Stimulated activated CD4-positive, alpha-beta T cell treated with anti-CD3 and anti-CD28 coated beads, Interleukin-12 subunit alpha, Interleukin-12 subunit beta, amount 100 ng/mL, for 48 hours (primary cell): ENCODE measurements around the gene CCL1.

Experiments
- DNase-seq, 3 donors: peaks; one replicate each; pipeline ENCODE4 v3.0.0-alpha.2; 2020; ENCODE audit warnings: low read depth in 2 of 3, low spot score in 1 of 3

Gene CCL1, protein sequence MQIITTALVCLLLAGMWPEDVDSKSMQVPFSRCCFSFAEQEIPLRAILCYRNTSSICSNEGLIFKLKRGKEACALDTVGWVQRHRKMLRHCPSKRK

DNA sequence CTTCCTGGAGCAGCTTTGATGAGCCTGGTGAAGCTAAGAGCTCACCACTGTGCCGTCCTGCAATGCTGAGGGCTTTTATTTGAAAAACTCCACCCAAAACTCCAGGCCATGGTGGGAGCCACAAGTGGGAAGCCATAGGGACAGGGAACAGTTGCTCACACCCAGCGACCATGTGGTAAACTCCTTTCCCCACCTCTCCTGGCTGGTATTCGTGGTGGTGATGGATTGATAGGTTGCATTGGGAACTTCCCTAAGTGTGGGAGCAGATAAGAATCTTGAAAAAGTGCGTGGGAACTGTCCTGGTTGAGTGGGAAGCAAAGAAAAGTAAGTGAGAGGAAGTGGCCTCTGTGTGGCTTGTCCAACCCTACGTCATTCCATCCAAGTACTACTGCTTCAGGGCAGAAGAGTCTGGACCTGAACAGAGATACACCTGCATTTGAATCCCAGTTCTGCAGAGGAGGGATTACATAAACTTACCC, at the start of gene CCL1:
Gene CCL1, minus strand, starts transcription at position 51 of the 479 bp plus-strand sequence. CDS start 72 bp downstream, outside the sequence.
- DNase-seq: no peak

DNA sequence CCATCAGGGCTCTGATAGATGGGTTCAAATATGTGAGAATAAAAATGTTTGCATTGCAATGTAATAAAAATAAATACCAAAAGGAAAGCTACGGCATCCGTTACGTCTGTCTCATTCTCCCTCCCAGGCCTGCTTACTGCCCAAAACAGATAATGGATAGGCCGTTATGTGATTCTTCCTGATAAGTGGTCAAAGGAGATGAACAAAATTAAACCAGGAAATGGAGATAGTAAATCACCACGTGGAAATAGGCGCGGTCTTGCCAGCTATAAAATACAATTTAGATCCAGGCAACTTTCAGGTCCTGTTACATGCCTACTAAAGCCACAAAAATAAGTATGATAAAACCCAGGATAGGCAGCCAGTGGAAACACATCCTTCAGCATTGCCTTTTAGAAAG, 49.5 kb upstream of the CCL1 start:
- DNase-seq: no peak

DNA sequence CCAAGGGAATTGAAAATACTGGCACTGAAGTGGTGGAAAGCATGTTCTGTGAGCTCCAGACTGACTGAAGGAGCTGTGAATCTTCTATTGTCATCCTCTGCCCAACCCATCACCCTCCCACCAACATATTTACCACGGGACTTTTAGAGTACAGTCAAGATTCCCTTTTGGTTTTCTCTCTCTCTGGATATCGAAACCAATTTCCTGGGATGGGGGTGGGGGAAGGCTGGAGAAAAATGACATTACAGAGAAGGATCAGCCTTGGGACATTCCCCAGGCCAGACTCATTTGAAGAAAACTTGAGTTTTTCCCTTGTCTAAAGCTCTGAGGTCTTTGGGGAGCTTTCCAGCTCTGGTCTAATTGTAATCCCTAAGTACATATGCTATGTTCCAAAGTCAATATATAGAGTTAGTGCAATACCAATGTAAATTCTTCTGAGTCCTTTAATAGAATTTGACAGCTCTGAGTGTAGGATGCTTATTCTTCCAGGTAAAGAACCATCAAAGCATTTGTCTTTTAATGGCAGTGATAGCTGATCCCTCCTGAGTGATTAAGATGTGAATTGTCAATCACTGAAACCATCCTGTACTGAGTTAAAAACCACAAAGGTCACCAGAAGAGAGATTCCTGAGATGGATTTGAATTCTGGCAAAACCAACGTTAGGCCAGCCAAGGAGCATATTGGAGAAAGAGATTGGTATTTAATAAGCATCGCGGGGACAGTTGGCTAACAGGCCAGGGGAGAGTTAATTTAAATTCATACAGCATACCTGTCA, 48.8 kb upstream of the CCL1 start:
- no peak for DNase-seq

DNA sequence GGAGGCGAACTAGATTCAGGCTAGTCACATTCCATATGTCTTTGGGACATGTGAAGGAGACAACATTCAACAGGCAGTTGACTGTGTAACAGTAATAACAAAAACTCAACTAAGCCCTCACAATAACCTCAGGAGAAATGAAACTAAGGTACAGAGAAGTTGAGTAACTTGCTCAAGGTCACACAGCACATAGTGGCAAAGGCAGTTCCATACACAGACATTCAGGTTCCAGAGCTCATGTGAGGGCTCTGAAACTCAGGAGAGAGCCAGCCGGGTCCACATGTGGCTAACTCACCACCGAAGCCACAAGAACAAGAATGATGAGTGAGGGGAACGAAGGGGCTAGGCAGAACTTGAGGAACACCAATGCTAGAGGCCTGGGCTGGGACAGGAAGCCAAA, 46.3 kb upstream of the CCL1 start:
- DNase-seq: no peak

DNA sequence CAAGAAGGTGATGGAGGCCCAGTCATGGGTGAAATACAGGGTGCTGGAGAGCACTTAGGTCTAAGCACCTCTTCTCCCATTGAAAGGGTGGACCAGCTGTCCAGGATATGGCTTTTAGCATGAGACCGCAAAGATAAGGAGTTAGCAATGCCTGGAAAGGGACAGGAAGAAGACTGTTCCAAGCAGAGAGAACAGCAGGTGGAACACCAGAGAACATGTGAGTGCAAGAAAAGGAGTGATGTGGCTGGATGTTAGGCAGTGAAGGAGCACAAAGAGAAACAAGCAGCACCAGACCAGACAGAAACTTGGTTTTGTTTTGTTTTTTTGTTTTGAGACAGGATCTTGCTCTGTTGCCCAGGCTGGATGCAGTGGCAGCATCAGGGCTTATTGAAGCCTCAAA, 45.4 kb upstream of the CCL1 start:
- DNase-seq: no peak

DNA sequence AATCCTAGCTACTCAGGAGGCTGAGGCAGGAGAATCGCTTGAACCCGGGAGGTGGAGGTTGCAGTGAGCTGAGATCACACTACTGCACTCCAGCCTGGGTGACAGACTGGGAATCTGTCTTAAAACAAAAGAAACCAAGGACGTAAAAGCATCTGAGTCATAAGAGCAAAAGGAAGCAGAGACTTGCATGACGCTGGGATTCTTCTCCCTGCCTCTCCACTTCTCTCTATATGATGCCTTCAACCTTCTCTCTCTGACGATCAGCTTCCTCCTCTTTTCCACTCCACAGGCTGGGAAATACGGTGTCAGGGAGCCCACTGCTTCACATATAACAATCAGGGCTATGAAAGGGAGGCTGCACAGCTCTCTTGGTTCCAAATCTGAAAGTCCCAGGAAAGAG, 43.2 kb upstream of the CCL1 start:
- DNase-seq: no peak

DNA sequence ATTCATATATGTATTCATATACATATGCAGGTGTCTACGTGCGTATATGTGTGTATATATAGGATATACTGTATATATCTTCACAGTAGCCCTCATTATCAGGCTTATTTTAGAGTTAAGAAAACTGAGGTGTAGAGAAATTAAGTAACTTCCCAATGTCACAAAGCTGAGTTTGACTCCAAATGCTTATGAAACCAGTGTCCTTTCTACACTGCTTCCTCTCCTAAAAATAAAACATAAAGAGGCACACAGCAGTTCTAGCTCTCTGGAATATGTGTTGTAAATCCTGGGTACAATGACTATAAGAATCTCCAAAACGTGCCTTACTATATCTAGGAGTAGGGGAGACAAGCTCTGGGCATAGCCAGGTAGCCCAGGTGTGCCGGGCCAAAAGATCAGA, 40.0 kb upstream of the CCL1 start:
- DNase-seq: no peak

DNA sequence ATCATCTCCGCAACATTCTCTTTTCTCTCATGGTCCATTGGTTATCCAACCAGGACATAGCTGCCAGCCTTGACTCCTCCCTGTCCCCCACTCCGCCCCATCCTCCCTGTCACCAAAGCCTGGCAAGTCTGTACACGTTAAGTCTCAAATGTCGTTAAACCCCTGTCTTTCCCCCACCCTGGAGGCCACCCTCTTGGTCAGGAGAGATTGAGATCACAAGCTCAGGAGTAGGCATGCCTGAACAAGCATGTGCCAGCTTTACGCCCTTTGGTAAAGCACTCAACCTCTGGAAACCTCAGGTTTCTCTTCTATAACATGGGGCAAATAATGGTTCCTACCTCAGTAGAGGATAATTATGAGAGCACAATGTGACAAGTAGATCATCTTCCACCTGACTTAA, 38.1 kb upstream of the CCL1 start:
- DNase-seq: no peak

DNA sequence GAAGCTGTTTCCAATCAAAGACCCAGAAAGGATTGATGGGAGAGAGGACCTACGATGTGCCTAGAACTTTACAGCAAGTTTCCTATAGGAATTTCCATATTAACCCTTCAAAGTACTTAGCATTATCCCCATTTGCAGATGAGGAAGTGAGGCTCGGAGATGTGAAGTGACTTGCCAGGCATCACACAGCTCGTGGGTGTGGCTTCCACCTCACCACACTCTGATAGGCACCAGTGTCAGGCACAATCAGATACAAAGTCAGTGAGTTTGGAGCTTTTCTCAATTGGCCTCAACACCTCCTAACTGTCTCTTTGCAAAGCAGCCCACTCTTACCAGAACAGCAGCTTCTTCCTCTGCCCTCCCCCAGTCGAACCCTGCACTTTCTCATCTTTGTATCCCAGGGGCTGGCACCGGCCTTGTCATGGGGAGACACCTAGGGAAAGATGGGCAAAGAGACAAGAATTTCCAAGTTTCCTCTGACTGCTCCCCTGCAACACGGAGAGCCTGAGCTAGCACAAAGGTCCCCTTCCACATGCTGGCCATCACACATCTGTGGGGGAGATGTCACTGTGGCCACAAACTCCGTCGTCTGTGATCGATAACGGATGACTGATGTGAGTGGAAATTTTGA, 37.4 kb upstream of the CCL1 start:
- DNase-seq: no peak

DNA sequence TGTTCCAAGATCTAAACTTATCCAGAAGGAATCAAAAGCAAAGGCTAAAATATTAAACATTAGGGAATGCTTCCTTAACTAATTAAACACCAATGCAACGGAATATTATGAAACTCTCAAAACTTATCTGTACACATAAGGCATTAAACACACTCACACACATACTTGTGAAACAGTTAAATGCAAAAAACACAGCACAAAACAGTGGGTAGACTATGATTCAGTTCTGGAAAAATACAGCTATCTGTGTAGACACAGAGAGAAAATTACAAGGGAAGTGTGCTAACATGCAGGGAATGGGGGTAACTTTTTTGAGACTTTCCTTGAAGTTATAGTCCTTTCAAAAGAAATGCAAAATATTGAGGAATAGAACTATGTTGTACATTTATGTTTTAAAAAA, 36.7 kb upstream of the CCL1 start:
- no peak for DNase-seq

DNA sequence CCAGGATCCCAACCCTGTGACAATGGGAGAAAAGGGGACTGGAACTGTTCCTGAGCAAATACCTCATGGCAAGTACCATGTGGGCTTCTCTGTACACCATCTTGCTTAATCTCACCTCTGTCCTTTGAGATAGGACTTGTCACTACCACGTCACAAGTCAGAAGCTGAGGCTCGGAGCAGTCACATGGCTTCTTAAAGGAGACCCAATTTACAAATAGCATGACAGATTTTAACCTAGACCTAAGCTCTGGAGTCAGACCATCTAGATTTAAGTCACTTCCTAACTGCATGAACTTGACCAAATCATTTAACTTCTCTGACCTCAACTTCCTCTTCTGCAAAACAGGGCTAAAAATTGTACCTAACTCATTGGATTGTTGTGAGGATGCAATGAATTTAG, 36.0 kb upstream of the CCL1 start:
- DNase-seq: no peak

DNA sequence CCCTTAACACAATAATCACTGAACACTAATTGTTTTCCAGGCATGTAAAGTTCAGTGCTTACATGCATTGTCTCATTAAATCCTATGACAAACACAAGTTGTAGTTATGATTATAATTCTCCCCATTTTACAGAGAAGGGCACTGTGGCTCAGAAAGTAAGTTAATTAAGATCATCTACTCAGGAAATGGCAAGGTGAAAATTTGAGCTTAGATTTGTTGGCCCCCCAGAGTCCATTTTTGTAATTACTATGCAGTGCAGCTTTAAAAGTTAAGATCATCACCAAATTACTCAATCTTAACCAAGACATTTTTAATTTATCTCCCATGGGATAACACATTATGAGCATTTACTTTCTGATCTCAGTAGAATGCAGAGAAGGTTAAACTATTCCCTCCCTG, 34.2 kb upstream of the CCL1 start:
- no peak for DNase-seq

DNA sequence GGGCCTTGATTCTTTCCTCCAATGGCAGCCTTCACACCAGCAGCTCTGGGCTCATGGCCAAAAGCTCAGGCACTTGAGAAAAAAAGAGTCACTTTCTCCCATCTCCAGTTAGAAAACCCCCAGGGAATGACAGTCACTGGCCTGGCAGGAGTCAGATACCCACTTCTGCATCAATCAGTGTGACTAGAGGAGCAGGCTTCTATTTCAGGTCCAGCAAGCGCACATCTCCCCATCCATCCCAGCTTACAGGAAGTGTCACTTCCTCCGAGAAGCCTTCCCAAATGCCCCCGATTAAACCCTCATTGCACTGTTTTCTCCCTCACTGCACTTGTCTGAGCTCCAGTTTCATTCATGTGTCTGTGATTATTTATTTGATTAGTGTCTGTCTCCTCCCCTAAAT, 30.4 kb upstream of the CCL1 start:
- no peak for DNase-seq

DNA sequence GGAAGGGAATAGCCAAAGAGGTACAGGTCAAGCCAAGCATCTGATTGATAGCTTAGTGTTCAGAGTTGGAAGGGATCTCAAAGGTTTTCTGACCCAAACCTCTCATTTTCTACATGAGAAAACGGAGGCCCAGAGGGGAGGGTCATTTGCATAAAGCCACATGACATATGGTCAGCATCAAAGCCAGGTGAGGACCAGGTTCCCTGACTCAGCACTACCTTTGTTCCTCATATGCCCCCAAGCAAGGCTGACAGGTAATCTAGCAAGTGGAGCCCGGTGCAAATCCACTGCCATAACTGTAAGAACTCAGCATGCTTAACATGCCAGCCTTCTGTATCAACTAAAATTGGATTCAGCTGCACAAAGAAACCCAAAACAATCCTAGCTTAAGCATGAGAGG, 28.2 kb upstream of the CCL1 start:
- no peak for DNase-seq

DNA sequence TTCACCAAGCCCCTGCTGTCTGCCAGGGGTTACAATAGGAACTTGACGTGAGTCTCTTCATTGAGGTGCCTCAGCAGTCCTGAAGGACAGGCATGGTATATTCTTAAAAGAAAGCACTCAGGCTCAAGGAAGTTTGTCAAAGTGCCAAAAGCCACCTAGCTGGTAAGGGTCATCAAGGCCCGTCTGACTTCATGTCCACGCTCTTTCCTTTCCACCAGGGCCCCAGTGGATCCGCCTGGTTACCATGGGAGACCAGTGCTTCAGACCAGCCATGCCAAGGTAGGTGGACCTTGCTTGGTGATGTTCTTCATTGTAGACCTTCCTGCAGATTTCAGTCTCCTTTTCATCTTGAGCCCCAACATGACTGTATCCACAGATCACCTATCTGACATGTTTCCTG, 27.6 kb upstream of the CCL1 start:
- no peak for DNase-seq

DNA sequence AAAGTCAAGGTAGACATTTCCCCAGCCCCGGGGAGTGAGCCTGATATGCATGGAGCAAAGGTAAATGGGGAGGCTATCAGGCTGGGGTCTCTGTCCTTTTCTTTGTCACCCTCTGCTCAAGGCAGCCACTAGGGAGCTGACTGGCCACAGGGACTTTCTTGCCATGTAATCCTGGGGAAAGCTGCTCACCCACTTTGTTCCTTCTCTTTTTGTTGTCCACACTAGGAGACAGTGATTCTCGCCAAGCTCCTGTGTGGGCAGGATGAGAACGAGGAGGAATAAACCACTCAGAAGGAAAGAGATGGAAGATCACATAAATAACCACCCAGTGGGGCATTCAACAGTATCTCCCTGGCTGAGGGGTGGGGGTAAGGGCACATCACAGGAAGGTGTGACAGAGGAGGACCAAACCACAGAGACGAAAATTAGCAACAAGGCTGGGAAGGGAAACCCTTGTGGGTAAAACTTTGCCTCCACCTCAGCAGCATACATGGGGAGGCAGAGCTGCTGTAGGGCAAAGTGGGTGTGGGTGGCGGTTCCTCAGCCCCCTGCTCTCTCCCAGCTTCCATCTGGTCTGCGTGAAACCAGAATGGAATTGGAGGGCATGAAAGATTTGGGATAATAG, 26.2 kb upstream of the CCL1 start:
- no peak for DNase-seq

DNA sequence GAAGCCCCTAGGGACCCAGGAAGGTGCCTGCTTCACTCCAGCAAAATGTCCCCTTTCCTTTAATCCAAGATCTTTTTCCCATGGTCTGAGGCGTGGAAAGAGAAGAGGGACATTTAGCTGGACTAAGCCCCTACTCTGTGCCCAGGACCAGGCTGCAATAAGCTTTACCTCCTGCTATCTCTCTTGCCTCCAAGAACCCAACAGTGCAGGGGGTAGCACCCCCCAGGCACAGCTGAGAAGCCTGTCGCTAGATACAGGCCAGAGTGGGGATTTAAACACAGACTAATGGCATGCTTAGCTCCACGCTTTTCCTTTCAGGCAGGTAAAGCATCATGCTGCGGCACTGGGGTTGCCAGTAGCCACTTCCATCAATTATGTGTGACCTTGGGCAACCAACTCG, 24.5 kb upstream of the CCL1 start:
- no peak for DNase-seq

DNA sequence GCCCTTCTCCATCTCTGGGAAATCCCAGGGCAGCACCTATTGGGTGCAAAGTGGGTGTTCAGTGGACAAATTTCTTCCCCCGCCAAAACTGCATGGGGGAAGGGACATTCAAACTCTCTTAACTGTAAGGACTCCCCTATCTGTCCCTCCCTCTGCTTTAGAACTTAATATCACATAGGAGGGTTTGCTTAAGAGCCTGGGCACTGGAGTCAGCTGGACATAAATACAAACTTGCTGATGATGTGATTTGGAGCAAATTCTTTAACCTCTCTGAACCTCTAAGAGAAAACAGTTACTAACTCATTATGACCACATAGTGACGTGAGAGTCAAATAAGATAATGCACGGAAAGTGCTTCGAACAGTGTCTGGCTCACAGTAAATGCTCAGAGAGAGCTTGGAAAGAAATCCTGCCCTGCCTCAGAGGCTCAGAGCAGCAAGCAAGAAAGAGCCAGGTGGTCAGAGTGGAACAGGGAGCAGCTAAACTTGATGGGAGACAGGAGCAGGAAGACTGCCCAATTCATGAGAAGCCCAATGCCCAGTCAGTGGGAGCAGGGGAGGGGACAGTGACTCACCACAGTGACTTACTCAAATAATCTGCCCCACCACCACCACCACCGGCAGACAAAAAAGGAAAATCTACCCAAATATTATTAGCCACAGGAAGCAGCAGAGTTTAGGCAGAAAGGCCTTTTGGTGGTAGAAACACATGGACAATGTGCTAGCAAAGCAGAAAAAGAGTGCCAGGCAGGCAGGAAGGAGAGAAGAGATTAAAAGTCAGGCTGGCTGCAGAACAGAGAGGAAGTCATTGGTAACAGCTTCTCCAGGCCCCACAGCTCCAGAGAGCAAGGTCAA, 23.9 kb upstream of the CCL1 start:
- DNase-seq: no peak

DNA sequence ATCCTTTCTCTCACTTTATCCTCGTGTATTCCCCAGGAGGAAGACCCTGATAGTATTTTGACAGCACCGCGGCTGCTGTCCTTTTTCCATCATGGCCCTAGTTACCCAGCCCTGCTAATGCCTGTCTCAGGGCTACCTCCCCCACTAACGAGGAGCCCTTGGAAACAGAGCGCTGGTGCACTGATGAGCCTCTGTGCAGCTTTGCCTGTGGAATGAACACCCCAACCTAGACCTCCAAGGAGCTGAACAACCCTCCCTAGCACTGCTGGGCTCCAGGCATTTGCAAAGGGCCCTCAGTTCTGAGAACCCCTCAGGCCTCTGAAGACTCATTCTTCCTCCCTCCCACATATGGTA, 23.3 kb upstream of the CCL1 start:
- no peak for DNase-seq

DNA sequence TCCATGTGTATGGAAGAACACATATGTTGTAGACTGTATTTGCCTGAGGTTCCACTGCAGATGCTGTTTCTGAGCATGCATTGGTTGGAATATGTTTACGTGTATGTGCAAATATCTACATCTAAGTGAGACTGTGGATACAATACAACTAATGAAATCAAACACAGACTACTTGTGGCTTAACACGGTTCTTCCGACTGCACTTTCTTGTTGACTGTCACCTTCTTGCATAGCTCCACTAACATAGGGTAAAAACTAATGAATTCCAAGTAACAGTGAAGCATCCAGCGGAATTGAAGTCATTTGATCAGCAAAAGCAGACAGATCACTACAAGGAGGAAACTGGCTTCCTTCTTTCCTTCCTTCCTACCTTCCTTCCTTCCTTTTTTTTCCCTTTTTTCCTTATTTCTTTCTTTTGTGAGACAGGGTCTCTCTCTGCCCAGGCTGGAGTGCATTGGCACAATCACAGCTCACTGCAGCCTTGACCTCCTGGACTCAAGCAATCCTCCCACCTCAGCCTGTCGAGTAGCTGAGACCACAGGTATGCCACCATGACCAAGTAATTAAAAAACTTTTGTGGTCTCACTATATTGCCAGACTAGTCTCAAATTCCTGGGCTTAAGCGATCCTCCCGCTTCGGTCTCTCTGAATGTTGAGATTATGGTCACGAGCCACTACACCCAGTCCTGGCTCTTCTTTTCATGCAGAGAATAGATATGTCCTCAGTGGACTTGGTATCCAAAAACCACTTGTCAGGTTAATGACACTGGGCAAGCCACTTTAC, 22.0 kb upstream of the CCL1 start:
- DNase-seq: no peak

DNA sequence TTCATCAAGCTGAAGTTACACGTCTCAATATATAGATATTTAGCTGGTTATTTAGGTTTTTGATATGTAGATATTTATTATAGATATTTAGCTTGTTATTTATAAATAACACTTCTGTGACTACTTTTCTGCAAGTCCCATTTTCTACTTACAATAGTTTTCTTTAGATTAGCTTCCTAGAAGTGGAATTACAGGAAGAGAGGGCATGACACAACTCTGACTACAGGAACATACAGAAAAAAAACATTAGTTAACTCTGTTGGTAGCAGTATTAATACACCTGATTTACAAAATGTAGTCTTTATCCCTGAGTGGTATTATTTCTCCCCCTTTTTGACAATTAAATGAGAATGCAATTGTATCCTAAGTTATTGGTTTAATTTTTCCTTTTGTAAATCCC, 21.2 kb upstream of the CCL1 start:
- DNase-seq: no peak
